GM06990 (cell line): ENCODE measurements around the gene KATNB1.

ENCODE experiments used
- DNase-seq: peaks from one replicate; pipeline ENCODE4 v3.0.0-alpha.2; 2011; ENCODE audit not compliant: insufficient read length; ENCODE audit errors: extremely low read depth
- H3K27me3 ChIP-seq: replicated peaks from 2 replicates; pipeline ENCODE4 v1.6.0; 2011; ENCODE audit warnings: low read length; ENCODE audit not compliant: control insufficient read depth, insufficient read depth
- H3K36me3 ChIP-seq: 2 replicates; pipeline ENCODE4 v1.5.1; 2011; ENCODE audit warnings: low read length; ENCODE audit not compliant: control insufficient read depth, insufficient read depth
- H3K4me3 ChIP-seq: replicated peaks from 2 replicates; pipeline ENCODE4 v1.5.1; 2011; ENCODE audit warnings: low read depth, mild to moderate bottlenecking, control low read depth, low read length
- CTCF ChIP-seq: IDR thresholded peaks from 2 replicates; pipeline ENCODE4 v1.5.1; 2011; ENCODE audit warnings: low read length, control low read depth, mild to moderate bottlenecking, inconsistent platforms; ENCODE audit not compliant: insufficient read depth, poor library complexity, severe bottlenecking

Gene KATNB1

GRCh38 chr16:57734308-57734924 lies 1.2 kb upstream of the KATNB1 start:
- DNase-seq, result no peak
- TF ChIP-seq CTCF, result no peak
- peaks cover 1% of the 10 kb centered on the region; the same call in 1 of the 2 replicates for H3K36me3 ChIP-seq
- no peaks in the 10 kb centered on the region for H3K27me3 ChIP-seq
- peak overlapping the region; percentile 95 for H3K4me3 ChIP-seq

- TF ChIP-seq CTCF, result no peak
- Histone ChIP-seq H3K36me3 (peaks cover 1% of the 10 kb centered on the region; the same call in 1 of the 2 replicates), H3K4me3 (peak overlapping the region; percentile 95), H3K27me3 (no peaks in the 10 kb centered on the region)
- peak; percentile 97 for DNase-seq
These were observed 430 bp upstream of the KATNB1 start for GRCh38 chr16:57734925-57735754.

- Histone ChIP-seq H3K4me3 (peak overlapping the region; percentile 94), H3K36me3 (peaks cover 1% of the 10 kb centered on the region), H3K27me3 (no peaks in the 10 kb centered on the region)
- no peak for DNase-seq
- no peak for TF ChIP-seq CTCF
These were observed 1.1 kb downstream of the KATNB1 start for GRCh38 chr16:57736419-57737351.

GRCh38 chr16:57738844-57739243 lies 3.3 kb downstream of the KATNB1 start:
- TF ChIP-seq CTCF, result no peak
- H3K36me3 ChIP-seq, result peaks cover 1% of the 10 kb centered on the region
- no peak for DNase-seq
- no peak overlapping the region for H3K4me3 ChIP-seq
- H3K27me3 ChIP-seq, result no peaks in the 10 kb centered on the region

- Histone ChIP-seq H3K36me3 (peaks cover 1% of the 10 kb centered on the region), H3K4me3 (no peak overlapping the region), H3K27me3 (no peaks in the 10 kb centered on the region)
- no peak for DNase-seq
- no peak for TF ChIP-seq CTCF
These were observed 4.3 kb downstream of the KATNB1 start for GRCh38 chr16:57739756-57740422.
